Measurements from ENCODE around the gene TMC5.

GRCh38 chr16:19380328-19380727 lies 37.4 kb upstream of the TMC5 start:
- TF ChIP-seq POLR2AphosphoS5 (IDR thresholded peaks at IDR 0.05; ENCODE audit: borderline replicate concordance, low read depth, low read length) (no peak), EZH2 (IDR thresholded peaks at IDR 0.05) (no peak), FOXP2 (optimal IDR thresholded peaks at IDR 0.05; ENCODE audit: control extremely low read depth, extremely low read length, insufficient read depth) (no peak)
